Measurements from ENCODE around the gene NOL4L. TPM values are rescaled to one million over a fixed set of nuclear protein-coding genes. Genes with fewer than 3 reads are reported as not detected.

The NOL4L gene
- total RNA-seq, 1 donor from 2014 or later: 27.8 TPM

DNA sequence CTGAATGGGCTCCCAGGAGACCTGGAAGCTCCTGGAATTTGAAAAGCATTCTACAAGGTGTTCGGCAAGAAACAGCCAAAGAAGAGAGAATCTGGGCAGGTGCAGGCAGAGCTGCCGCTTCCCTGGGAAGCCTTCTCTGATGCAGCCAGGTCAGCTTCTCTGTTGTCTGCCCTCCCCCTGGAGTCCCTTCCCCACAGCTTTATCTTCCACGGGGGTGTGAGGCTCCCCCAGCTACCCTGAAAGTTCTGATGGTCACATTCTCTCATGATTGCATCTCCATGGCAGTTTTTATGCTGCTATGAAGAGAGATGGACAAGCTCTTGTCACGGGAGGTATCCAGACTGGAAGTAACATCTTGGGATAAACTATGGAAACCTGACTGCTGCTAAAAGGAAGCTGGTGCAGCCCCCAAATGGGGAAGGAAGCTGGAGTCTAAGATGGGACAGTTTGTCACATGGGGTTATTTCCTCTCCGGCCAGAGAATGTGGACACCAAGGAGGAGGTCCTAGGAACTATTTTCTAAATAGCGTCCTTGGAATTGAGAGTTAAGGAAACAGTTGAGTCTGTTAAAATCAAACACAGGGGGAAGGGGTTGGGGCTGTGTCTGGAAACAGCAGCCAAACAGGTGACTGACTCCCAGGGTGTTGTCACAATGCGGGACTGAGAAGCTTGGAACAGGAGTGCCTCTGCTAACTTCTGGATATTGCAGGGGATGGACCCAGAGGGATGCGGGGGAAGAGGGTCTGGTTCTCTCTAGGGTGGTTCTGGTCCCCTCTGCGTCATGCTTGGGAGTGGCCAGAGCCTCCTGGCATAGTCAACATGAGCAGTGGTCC lies 135.9 kb downstream of the NOL4L start:
- intact Hi-C loops (cut with micrococcal nuclease): no loop called here

GRCh38 chr20:32448306-32449056 lies 136.7 kb downstream of the NOL4L start:
- intact Hi-C loops (cut with micrococcal nuclease): no loop called here

- intact Hi-C loops (cut with micrococcal nuclease): no loop called here
Observed at GRCh38 chr20:32447136-32448027, 137.8 kb downstream of the NOL4L start.

DNA sequence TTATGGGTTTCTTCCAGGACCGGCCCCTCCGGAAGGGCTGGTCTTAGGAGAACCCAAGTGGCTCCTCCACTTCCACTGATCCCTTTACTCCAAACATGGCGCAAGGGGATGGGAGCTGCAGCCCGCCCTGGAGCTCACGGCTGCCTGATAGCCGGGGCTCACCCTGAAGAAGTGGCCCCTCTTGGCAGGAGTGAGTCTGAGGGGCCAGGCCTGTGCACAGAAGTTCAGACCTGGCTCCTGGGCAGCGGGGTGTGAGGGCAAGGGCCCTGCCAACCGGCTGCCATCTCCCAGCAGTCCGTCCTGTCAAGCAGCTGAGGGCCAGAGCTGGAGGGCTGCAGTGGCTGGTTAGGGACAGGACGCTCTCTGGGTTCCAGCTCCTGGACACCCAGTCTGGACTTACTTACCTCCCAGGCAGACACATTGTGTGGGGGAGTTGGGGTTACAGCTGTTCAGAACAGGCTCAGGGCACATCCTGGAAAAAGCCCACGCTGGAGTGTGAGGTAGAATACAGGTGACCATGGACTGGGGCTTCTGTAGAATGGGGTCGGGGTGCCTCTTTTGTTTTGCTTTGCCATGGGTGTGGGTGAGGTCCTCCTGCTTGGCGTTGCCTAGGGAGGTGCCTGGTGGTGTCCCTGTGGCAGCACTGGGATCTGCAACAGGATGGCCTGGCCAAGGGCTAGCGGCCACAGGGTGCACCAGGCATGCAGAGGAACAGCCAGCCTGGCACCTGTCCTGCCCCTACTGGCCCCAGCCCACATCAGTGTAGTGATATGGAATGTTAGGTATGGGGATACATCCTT lies 138.6 kb downstream of the NOL4L start:
- intact Hi-C loops (cut with micrococcal nuclease): no loop called here

DNA sequence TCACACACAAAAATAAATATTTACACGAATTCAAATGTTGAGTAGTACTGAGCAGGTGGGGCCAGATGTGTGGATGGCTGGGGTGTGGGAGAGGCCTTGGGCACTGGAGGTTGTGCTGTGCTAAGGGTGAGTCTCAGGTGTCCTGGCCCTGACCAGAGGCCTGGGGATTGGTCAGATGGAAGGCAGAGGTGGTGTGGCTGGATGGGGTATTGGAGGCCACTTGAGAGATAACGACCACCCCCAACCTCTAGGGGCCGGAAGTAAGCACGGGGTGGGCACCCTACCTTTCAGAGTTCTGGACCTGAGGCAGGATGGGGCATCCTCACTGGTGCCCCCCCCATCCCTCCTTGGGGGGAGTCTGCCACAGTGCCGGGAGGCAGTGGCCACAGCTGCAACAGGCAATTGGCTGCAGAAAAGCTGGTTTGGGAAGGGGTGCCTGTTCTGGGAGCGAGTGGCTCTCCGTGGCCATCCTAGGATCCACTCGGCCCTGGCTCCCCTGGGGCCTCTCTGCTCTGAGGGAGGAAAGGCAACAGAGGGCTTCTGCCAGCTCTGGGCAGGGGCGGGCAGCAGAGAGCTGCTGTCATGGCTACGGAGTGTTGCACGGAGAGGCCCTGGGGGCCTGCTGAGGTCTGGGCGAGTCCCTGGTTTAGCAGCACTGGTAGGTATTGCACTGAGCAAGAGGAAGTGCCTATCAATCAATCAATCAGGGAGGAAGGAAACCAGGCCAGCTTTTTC lies 139.4 kb downstream of the NOL4L start:
- intact Hi-C loops (cut with micrococcal nuclease): no loop called here

DNA sequence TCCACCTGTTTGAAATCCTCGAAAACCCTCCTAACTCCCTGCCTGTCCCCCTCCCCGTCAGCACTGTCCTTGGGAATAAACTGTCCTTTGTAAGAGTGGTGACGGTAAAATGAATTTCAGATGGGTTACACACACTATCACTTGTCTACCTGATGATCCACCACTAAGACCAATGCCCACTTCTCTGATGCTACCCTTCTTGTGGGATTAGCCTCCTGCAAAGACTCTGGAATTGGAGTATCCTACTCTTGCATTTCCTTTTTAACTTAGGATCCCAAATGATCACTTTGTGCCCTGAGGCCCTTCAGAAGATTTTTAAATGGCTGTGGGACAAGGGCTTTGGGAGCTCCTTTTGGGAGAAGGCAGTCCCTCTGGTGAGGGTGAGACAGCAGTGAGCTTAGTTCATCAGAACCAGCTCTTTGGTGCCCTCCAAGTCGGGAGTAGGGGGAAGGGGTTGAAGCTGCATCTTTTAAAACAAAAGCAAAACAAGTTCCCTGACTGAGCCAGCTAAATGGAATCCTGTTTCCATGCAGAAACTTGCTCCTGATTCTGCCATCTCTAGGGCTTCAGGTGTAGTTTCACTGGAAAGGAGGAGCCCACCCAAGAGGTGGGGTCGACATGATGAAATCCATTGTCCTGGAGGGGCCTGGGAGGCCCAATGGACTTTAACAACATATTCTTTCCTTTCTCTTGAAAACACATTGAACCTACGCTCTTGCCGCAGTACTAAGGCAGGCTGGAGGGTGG lies 140.5 kb downstream of the NOL4L start:
- intact Hi-C loops (cut with micrococcal nuclease): no loop called here

GRCh38 chr20:32443386-32443974 lies 141.7 kb downstream of the NOL4L start:
- intact Hi-C loops (cut with micrococcal nuclease): no loop called here

DNA sequence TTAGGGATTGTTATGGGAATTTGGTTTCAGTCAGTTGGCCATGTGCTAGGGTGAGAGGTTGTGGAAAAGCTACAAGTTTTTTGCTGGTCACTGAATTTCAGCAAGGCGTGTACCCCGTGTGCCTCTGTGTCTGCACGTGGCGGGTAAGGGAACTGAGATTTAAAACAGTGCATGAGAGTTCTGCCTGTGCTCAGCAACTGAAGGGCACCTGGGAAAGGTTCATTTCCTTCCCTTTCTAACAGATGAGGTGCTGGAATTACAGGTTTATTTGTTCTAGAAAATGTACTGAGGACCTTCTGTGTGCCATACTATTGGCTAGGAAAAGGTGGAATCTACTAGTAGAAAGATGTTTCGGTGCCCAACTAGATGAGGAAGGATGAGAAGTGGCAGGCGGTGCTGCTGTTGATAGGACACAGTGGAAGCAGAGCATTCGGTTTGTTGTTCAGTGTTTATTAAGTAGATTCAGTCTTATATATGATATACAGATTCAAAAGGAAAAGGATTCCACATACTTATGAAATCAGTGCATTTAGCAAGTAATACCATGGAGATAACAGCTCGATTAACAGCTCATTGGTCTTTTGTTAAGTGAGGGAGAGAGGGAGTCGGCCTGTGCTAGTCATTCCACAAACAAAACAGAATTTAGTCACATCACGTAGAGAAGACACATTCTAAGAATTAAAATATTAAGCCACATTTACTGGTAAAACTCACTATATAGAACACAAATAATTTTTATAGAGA lies 142.3 kb downstream of the NOL4L start:
- intact Hi-C loops (cut with micrococcal nuclease): no loop called here

DNA sequence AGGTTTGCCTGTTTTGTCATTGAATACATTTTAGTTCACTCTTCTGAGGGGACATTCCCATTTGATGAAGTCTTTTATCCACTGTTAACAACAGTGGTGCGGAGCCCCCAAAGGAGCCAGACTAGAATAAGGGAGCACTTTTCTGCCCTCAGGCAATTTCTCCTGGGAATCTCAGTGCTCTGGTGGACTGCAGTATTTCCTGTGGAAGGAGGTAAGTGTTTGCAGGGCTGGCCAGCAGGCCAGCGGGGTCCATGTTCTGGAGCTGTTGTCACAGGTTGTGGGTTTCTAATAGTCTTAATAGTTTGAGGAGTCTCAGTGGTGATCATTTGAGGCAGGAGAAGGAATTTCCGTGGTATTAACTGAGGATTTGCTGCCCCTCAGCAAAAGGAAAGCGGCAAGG lies 143.5 kb downstream of the NOL4L start:
- intact Hi-C loops (cut with micrococcal nuclease): no loop called here

DNA sequence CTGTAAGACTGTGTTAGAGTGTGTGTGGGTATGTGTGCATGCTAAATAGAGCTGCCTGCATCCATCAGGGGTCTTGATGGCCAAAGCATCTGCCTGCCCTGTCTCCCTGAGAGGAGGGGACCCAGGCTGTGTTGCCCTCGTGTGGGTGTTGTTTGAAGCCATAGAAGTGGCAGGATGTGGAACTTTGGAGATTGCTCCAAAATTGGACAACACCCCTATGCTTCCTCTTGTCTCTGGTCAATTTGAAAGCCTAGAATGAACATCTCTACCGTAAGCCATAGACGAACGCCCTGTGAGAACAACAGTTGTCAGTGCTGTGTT lies 144.4 kb downstream of the NOL4L start:
- intact Hi-C loops (cut with micrococcal nuclease): no loop called here

GRCh38 chr20:32440069-32440757 lies 144.9 kb downstream of the NOL4L start:
- intact Hi-C loops (cut with micrococcal nuclease): no loop called here

GRCh38 chr20:32439132-32439829 lies 145.9 kb downstream of the NOL4L start:
- intact Hi-C loops (cut with micrococcal nuclease): no loop called here

DNA sequence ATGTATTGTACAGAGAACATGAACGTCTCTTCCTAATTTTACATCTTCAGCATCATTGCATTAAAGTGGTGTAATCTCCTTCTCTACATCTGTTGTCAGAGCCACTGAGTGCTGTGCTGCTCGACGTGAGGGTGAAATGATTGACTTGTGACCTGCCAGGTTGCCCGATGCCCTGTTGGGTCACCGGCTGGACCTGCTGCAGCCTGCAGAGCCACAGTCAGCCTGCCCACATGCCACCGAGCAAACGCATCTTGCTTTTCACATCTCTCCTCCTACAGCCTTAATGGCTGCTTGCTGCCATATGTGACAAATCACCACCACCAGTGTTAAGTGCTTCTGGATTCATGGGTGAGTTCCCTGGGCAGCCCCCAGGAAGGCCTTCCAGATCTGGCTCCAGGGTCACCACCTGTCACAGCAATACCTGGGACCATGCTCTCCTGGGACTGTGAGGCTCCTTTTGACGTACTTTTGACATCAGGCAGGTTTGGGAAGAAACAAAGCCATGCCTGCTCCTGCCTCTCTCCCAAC lies 146.7 kb downstream of the NOL4L start:
- intact Hi-C loops (cut with micrococcal nuclease): no loop called here

GRCh38 chr20:32437391-32438074 lies 147.6 kb downstream of the NOL4L start:
- intact Hi-C loops (cut with micrococcal nuclease): no loop called here

GRCh38 chr20:32436968-32437367 lies 148.2 kb downstream of the NOL4L start:
- intact Hi-C loops (cut with micrococcal nuclease): no loop called here

GRCh38 chr20:32436142-32436861 lies 148.8 kb downstream of the NOL4L start:
- intact Hi-C loops (cut with micrococcal nuclease): no loop called here
